GM12892 (cell line): ENCODE data around the gene HRG.
"Not testable (repeated sequence)": the region's sequence is repeated elsewhere in the genome, so short reads cannot be mapped to it uniquely, and the experiment has no call there.

ENCODE experiments used
- DNase-seq: peaks from one replicate; pipeline ENCODE4 v3.0.0; 2011; ENCODE audit not compliant: insufficient read length
- FAIRE-seq: peaks from 2 replicates; lab custom pipeline; 2011; peaks lifted over from hg19 to GRCh38; lab: Jason Lieb, UNC
- POLR2A ChIP-seq: IDR thresholded peaks from 2 replicates; pipeline ENCODE4 v1.6.1; 2011; ENCODE audit warnings: low read depth, low read length, control low read depth
- POLR2AphosphoS5 ChIP-seq: IDR thresholded peaks from 2 replicates; pipeline ENCODE4 v1.6.1; 2011; ENCODE audit warnings: low read depth, low read length, control low read depth
- TAF1 ChIP-seq: IDR thresholded peaks from 2 replicates; pipeline ENCODE4 v1.6.1; 2011; ENCODE audit warnings: low read depth, mild to moderate bottlenecking, control low read depth, low read length, borderline replicate concordance

Gene HRG

DNA sequence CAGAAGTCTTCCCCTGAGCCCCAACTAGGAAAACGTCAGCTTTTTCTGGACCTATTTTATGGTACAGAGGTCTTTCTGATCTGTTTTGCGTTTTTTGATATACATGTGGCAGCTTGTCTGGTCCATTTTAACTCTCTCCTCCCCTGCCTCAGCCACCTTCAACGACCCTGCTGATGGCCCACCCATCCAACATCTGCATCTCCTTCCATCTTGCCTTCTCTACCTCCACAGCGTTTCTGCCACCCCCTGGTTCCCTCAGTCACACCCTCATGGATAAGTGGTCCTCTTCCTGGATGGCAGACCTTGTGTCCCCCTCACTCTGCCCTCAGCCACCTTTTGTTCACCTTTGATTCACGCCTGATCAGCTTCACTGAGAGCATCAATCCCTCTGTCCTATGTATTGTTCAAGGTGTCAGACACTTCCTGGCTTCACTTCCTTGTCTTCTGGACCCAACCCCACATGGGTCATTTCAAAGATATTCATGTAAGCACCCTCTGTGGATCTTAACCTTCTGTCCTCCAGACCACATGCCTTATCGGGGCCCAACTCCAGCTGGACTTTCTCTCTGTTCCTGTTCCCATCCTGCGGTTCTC is 39.5 kb upstream of the HRG start:
- no peak for FAIRE-seq
- no peak for DNase-seq
- no peak for TF ChIP-seq POLR2A

DNA sequence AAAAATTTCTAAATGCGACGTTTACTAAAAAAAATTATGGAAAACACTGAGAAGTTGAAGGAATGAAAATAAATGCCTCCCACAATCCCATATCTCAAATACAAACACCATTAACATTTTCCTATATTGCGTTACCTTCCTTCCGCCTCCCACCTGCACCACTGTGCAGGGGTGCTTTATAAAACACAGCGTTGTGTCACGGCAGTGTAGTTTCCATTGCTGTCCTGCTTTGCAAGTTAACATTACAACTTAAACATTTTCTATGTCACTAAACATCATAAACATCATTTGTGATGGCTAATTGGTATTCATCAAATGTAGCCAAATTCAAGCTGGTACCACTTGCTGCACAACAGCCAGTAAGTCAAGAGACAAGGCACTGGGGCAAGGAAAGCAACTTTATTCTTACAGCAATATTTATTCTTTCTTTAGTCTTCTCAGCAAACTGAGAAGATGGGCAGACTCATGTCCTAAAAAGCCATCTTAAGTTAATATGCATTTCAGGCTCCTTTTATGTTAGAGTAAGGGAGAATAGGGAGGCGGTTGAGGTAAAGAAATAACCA is 37.9 kb upstream of the HRG start:
- no peak for TF ChIP-seq POLR2AphosphoS5
- no peak for FAIRE-seq
- DNase-seq, result no peak

DNA sequence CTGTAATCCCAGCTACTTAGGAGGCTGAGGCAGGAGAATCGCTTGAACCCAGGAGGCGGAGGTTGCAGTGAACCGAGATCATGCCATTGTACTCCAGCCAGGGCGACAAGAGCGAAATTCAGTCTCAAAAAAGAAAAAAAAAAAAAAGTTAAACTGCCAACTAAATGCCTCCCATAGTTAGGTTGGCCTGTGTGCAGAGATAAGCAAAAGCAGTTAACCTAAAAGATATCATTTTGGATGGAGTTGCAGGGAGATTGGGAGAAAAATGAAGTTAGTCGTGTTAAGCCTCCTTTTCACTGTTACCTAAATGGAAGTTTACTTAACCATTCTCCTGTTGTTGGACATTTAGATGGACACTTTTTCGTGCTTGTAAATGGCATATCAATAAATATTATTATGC is 37.1 kb upstream of the HRG start:
- FAIRE-seq (no peak), DNase-seq (no peak)
- no peak for TF ChIP-seq TAF1
- no peak for TF ChIP-seq POLR2A

DNA sequence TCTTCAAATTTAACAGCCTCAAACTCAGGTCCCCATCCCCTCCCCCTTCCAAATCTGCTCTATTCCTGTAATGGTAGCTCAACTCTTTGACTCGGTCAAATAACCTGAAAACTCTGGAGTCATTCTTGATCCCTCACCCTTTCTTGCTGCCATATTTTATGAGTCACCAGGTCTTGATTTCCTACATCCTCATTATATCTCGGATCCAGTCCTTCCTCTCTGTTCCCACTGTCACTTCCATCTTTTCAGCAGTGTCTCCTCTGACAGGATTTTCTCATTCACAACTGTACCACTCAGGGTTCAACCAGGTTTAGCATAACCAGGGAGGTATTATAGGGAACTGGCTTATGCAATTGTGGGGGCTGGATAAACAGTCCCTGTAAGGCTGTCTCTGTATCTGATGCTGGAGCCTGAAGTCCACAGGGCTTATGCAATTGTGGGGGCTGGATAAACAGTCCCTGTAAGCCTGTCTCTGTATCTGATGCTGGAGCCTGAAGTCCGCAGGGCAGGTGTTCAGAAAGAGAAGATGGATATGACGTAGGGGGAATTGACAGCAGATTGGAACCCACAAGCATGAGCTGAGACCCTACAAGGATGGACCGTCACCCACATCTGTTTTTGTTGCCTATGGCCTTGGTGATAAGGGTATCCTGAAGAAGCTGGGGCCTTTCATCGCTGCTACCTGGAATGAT is 34.7 kb upstream of the HRG start:
- DNase-seq, result no peak
- no peak for TF ChIP-seq TAF1
- TF ChIP-seq POLR2AphosphoS5, result no peak
- no peak for TF ChIP-seq POLR2A
- FAIRE-seq, result no peak

DNA sequence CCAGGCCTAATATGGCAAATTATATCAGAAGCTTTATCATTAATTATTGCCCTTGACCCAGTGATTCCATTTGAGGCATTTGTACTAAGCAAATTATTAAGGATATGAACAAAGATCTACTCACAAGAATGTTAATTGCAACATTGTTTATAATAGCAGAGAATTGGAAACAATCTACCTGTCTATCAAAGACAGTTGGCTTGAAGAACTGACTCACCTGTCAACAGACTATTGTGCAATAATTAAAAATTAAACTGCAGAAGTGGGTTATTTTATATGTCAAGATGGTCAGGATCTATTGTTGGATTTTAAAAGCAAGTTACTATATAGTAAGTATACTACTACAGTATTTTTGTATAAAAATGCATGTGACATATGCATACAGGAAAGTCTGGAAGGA is 32.3 kb upstream of the HRG start:
- TF ChIP-seq TAF1, result no peak
- no peak for TF ChIP-seq POLR2A
- no peak for TF ChIP-seq POLR2AphosphoS5
- FAIRE-seq (no peak), DNase-seq (no peak)

DNA sequence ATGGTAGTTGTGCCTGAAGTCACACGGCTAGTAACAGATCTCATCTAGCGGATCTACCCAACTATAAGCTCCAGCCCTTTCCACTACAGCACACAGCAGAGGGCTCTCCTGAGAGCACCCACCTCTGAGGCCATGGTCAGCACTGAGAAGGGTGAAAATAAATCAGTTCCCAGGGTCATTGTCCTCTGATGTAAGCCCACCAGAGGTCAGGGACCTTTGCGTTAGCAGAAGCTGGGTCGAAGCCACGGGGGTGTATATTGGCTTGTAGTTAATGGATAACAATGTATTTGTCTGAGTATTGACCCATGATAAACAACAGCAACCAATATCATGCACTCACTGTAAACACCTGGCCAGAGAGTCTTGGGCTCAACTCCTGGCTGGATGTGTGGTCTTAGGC is 31.6 kb upstream of the HRG start:
- not testable (repeated sequence) for FAIRE-seq, DNase-seq

DNA sequence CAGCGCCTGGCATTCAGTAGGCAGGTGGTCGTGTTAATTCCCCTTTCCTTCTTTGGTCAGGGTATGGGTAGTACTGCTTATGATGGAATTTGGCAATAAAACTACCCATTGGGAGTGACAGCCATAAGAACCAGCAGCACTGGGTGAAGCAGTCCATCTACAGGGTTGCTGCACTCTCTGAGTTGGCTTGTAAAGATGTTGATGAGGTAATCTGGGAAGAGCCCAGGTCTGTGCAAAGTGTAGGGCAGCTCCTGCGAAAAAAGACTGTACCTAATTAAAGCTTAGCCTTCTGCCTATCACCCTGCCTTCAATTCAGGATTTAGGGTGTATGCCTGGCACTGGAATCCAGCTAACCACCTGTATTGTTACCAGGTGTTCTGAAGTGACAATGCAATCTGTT is 30.3 kb upstream of the HRG start:
- FAIRE-seq, result no peak
- no peak for DNase-seq
- TF ChIP-seq POLR2A (no peak), POLR2AphosphoS5 (no peak), TAF1 (no peak)

DNA sequence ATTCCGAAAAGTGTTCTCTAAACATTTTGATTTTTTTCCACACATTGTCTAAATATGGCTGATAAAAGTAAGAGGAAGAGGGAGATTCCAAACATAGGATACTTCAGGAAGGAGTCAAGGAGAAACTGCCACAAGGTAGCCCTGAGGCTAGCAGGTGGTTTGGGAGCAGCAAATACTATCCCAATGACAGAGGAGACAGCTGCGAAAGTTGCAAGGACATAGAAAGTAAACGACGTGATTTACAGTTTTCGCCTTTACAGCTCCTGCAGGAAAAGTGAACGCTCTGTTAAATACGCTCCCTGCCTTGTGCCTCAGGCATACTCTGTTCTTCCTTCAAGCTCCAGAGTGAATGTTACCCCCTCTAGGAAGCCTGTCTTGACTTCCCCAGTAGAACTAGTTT is 29.3 kb upstream of the HRG start:
- no peak for DNase-seq
- no peak for FAIRE-seq
- TF ChIP-seq POLR2A, result no peak
- TF ChIP-seq POLR2AphosphoS5, result no peak
- no peak for TF ChIP-seq TAF1

- TF ChIP-seq TAF1 (no peak), POLR2AphosphoS5 (no peak), POLR2A (no peak)
- DNase-seq (no peak), FAIRE-seq (no peak)
Observed at GRCh38 chr3:186637686-186638085, 28.1 kb upstream of the HRG start.

DNA sequence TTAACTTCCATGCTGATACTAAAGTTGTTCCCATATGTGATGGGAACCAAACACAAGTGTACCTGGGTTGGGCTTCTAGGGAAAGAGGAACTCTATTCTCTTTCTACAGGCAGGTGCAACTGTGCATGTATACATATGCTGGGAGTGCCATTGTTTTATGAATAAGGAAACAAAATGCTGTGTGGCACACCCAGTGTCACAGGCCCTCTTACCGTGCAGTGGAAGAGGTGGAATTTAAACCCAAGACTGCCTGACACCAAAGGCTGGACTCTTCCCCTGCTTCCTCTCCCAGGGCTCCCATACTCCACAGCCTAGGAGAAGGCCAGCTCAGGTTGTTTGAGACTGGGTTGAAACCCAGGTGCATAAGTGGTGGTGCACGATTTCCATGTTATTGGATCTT is 27.6 kb upstream of the HRG start:
- TF ChIP-seq POLR2A, result no peak
- no peak for TF ChIP-seq POLR2AphosphoS5
- TF ChIP-seq TAF1, result no peak
- FAIRE-seq, result no peak
- DNase-seq, result no peak

- no peak for FAIRE-seq
- DNase-seq, result no peak
- no peak for TF ChIP-seq POLR2AphosphoS5
- no peak for TF ChIP-seq TAF1
- no peak for TF ChIP-seq POLR2A
Observed at GRCh38 chr3:186639778-186640472, 25.9 kb upstream of the HRG start, which contains the start of gene FETUB. FETUB (plus strand) TSS chr3:186640399; CDS start chr3:186640461, 62 bp downstream.

GRCh38 chr3:186640473-186640818 is 25.4 kb upstream of the HRG start:
- TF ChIP-seq POLR2A (no peak), TAF1 (no peak), POLR2AphosphoS5 (no peak)
- no peak for DNase-seq
- no peak for FAIRE-seq

DNA sequence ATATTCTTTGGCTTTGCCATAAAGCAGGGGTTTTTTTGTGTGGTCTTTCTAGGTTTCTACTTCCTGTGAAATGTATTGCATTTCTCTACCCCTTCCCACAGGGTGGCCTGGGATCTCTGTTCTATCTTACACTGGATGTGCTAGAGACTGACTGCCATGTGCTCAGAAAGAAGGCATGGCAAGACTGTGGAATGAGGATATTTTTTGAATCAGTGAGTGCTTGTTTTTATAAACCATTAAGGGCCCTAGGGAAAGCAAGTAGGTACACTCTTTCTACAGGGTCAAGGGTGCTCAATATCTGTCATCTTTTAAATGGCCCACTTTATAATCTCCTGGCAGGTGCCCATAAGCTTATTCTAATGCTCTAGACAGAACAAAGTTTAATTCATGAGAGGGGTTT is 24.9 kb upstream of the HRG start:
- TF ChIP-seq POLR2AphosphoS5, result no peak
- TF ChIP-seq POLR2A, result no peak
- TF ChIP-seq TAF1, result no peak
- DNase-seq (no peak), FAIRE-seq (no peak)
